ENCODE data around the gene C3orf22.

The C3orf22 gene

GRCh38 chr3:126512026-126512425 is 46.7 kb downstream of the C3orf22 start:
- no peak for DNase-seq

DNA sequence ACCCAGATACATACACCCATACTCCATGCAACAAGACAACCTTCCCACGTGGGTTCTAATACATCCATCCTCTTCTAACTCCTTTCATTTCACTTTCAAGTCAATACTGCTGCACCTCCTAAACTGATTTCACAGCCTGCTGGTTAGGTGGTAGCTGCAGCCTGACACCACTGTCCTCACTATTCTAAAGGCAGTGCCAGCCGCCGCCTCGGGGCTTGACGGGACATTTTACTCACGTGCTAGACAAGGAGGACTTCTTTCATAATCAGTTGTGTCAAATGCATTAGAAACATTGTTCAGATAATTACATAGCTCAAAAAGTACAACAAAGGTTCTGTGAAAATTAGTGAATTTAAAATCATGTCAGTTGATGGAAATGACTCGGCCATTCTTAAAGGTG is 47.4 kb downstream of the C3orf22 start:
- DNase-seq = no peak

GRCh38 chr3:126510308-126510910 is 48.3 kb downstream of the C3orf22 start:
- DNase-seq = no peak

GRCh38 chr3:126509597-126510307 is 49.0 kb downstream of the C3orf22 start:
- no peak for DNase-seq

DNA sequence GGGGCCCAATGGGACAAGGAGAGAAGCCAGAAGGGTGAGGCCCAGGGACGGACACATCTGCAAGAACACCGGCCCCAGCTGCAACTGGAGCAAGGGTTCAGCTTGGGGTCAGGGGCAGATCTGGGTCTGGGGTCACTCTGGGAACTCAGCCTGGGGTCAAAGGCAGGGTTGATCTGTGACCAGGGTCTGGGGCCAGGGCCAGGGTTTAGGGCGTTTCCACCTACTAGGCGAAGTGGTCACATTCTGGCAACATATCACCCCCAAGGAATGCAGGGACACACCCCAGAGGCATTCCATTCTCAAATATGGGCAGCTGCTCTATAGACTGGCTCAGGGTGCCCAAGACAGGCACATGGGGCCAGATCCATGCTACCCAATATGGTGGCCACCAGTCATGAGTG is 50.2 kb downstream of the C3orf22 start:
- DNase-seq = no peak

DNA sequence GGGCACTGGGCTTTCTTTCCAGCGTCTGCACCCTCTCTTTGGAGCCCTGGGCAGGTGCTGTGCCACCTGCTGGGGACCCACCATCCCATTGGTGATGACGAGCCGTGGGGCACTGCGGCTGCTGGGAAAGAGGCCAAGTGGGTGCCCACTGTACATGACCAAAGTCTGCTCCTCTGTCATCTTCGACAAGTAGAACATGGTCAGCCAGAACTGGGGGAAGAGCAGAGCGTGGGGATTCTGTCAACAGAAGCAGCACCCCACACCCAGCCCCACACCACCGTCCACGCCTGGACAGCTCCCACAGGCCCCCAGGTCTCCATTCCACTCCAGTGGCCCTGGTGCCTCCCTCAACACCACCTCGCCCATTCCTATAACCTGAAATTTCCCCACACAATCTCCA is 50.8 kb downstream of the C3orf22 start:
- no peak for DNase-seq

DNA sequence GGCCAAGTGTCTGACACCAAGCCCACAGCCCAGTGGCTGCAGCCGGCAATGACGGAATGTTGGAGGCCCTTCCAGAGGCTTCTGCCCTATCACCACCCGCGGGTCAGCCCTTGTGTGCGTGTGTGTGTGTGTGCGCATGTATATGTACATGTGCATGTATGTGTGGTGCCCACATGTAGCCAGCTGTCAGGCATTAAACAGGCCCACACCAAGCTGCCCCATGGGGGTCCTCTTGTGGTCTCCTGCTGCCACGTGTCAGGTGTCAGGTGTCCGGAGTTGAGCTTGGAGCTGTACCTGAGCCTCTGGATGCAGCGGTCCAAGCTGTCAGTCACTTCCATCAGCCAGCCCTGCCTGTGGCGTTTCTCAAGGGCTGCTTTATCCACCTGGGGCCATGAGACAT is 55.0 kb downstream of the C3orf22 start:
- DNase-seq = no peak

DNA sequence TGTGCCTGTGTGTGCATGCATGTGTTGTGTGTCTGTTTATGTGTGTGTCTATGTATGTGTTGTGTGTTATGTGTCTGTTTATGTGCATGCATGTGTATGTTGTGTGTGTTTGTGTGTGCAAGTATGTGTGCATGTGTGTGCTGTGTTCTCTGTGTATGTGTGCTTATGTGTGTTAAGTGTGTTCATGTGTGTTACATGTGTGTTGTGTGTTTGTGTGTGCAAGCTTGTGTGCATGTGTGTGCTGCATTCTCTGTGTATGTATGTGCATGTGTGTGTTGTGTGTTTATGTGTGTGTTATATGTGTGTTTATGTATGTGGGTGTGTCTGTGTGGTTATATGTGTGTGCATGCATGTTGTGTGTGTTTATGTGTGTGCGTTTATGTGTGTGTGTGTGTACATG is 56.1 kb downstream of the C3orf22 start:
- no peak for DNase-seq

DNA sequence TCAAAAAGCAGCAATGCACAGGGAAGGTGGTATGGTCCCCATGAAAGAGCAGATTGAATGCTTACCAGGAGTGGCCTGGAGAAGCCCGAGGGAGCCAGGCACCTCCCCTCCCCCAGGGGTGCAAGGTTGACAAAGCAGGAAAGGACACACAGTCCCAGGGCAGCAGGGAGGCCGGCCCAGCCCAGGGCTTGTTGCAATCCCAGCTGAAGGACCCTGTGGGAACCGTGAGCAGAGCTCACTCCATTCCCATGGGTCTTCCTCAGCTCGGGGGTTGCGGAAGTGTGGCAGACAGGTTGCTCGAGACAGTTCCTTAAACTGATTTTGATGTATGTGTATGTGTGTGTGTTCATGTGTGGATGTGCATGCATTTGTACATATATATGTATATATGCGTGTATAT is 57.0 kb downstream of the C3orf22 start:
- DNase-seq = no peak

DNA sequence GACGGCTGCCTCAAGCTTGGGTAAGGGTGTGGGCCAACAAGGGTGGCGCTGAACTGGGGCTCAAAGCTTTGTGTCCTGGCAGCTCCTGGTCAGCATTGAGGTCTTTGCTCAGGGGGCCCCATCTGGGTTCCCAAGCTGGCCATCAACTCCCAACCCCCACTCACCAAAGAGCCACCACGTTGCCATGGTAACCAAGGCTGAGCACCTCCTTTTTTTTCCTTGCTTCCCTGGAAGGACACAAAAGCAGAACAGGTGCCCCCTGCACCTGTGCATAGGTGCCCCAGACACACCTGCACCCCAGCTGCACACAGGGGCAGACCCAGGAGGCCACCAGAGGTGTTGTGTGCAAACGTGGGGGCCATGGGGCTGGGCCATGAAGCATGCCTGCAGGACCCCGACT is 57.7 kb downstream of the C3orf22 start:
- DNase-seq = no peak

DNA sequence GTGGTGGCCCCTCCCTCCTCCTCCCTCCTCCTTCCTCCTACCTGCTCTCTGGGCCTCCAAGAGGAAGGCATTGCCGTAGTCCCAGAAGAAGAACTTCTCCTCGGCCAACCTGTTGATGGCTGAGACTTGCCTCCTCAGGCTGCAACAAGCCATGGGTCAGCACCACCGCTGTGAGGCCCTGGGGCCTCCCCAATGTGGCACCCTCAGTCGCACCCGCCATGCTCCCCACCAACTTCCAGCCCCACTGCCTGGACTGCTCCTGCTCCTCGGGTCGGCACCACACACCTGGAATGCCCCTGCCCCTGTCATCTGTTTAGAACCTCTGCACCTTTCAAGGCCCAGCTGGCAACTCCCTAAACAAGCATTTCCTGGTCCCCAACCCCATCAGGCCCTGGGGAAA is 58.7 kb downstream of the C3orf22 start:
- no peak for DNase-seq

Measured in hippocampal formation (tissue), 2 donors.